IMR-90 (cell line): ENCODE results near the gene CD274. TPM values are rescaled to one million over a fixed set of nuclear protein-coding genes. Genes with fewer than 3 reads are reported as not detected.
A peak's percentile ranks its signal among the peaks of the same experiment; 100 is the strongest.

Experiments
- ATAC-seq: fragments of 200-7000 bp; cut with Tn5 transposase; 2 replicates; pipeline ENCODE4 v1.9.1; 2020; ENCODE audit warnings: low read depth, mild to moderate bottlenecking, moderate library complexity
- BruUV-seq: library from RNA; stranded (reverse); fragments of 400-500 nt; replicated peaks from 2 replicates; lab custom pipeline; 2021; lab: Mats Ljungman, UMichigan
- CTCF ChIA-PET: fragments of 300-600 bp; formaldehyde crosslinking; extraction: SDS; loops from one replicate; lab custom pipeline; 2021; ENCODE audit warnings: antibody characterized with exemption; lab: Yijun Ruan, JAX
- POLR2A ChIA-PET: fragments of 300-600 bp; sonication (Branson Sonifier 250); formaldehyde crosslinking; loops from one replicate; lab custom pipeline; 2022; ENCODE audit warnings: antibody characterized with exemption; ENCODE audit not compliant: unreplicated experiment; lab: Charles Lee
- DNase-seq: peaks from one replicate; pipeline ENCODE4 v3.0.0; 2013
- H2AFZ ChIP-seq: replicated peaks from 2 replicates; pipeline ENCODE3; 2013; ENCODE audit warnings: low read length, mild to moderate bottlenecking; ENCODE audit not compliant: poor library complexity
- H2AK5ac ChIP-seq: 2 replicates; pipeline ENCODE4 v1.6.1; 2013; ENCODE audit warnings: low read depth, low read length, inconsistent platforms
- H2AK9ac ChIP-seq: replicated peaks from 2 replicates; pipeline ENCODE3; 2013; ENCODE audit warnings: mild to moderate bottlenecking, low read depth, low read length, moderate library complexity; ENCODE audit not compliant: poor library complexity
- H2BK120ac ChIP-seq: 2 replicates; pipeline ENCODE4 v1.6.1; 2013; ENCODE audit warnings: low read depth, low read length, inconsistent platforms
- H2BK15ac ChIP-seq: 3 replicates; pipeline ENCODE4 v1.6.1; 2013; ENCODE audit warnings: low read depth, low read length, inconsistent platforms
- H2BK20ac ChIP-seq: 2 replicates; pipeline ENCODE4 v1.6.1; 2013; ENCODE audit warnings: low read depth, mild to moderate bottlenecking, inconsistent platforms, low read length, moderate library complexity
- H2BK5ac ChIP-seq: 2 replicates; pipeline ENCODE4 v1.6.1; 2013; ENCODE audit warnings: mild to moderate bottlenecking, low read depth, low read length, inconsistent platforms; ENCODE audit not compliant: poor library complexity, severe bottlenecking
- H3K14ac ChIP-seq: replicated peaks from 2 replicates; pipeline ENCODE4 v1.6.1; 2013; ENCODE audit warnings: low read depth, low read length, inconsistent platforms
- H3K18ac ChIP-seq: 2 replicates; pipeline ENCODE4 v1.6.1; 2013; ENCODE audit warnings: low read depth, low read length, control low read depth
- H3K23ac ChIP-seq: 2 replicates; pipeline ENCODE4 v1.6.1; 2013; ENCODE audit warnings: low read depth, low read length, inconsistent platforms
- H3K27ac ChIP-seq: 2 replicates; pipeline ENCODE4 v1.5.1; 2013; ENCODE audit warnings: mild to moderate bottlenecking, control low read depth, low read length; ENCODE audit not compliant: insufficient read depth
- H3K27me3 ChIP-seq: 2 replicates; pipeline ENCODE4 v1.6.1; 2013; ENCODE audit warnings: low read length; ENCODE audit not compliant: control insufficient read depth, insufficient read depth
- H3K36me3 ChIP-seq: 2 replicates; pipeline ENCODE4 v1.6.1; 2013; ENCODE audit warnings: low read length, mixed read lengths; ENCODE audit not compliant: control insufficient read depth, insufficient read depth
- H3K4ac ChIP-seq: 2 replicates; pipeline ENCODE4 v1.6.1; 2013; ENCODE audit warnings: low read depth, low read length, inconsistent platforms
- H3K4me1 ChIP-seq: 2 replicates; pipeline ENCODE4 v1.6.1; 2013; ENCODE audit warnings: low read length, mixed read lengths; ENCODE audit not compliant: control insufficient read depth, insufficient read depth
- H3K4me2 ChIP-seq: 2 replicates; pipeline ENCODE4 v1.6.1; 2013; ENCODE audit warnings: low read depth, mild to moderate bottlenecking, control low read depth, low read length, moderate library complexity
- H3K4me3 ChIP-seq: 2 replicates; pipeline ENCODE4 v1.5.1; 2013; ENCODE audit warnings: low read depth, mild to moderate bottlenecking, control low read depth, low read length, moderate library complexity; ENCODE audit not compliant: insufficient read depth
- H3K56ac ChIP-seq: 2 replicates; pipeline ENCODE4 v1.6.1; 2013; ENCODE audit warnings: low read length, inconsistent platforms; ENCODE audit not compliant: insufficient read depth; ENCODE audit errors: extremely low read depth
- H3K79me1 ChIP-seq, 2 experiments: 2 replicates each; pipeline ENCODE4 v1.6.1; 2013; ENCODE audit warnings: low read length in 2 of 2, inconsistent platforms in 1 of 2, low read depth in 1 of 2
- H3K9ac ChIP-seq: 2 replicates; pipeline ENCODE4 v1.6.1; 2013; ENCODE audit warnings: low read depth, low read length, control low read depth
- H3K9me1 ChIP-seq: 2 replicates; pipeline ENCODE4 v1.6.1; 2013; ENCODE audit warnings: low read length, inconsistent platforms; ENCODE audit not compliant: insufficient read depth
- H3K9me3 ChIP-seq: 2 replicates; pipeline ENCODE4 v1.6.1; 2013; ENCODE audit warnings: low read length; ENCODE audit not compliant: control insufficient read depth, insufficient read depth
- H4K20me1 ChIP-seq: 2 replicates; pipeline ENCODE4 v1.6.1; 2013; ENCODE audit warnings: low read length, inconsistent platforms; ENCODE audit not compliant: insufficient read depth
- H4K5ac ChIP-seq: 2 replicates; pipeline ENCODE4 v1.6.1; 2013; ENCODE audit warnings: mild to moderate bottlenecking, low read depth, low read length, control low read depth
- H4K8ac ChIP-seq, 2 experiments: 2 replicates each; pipeline ENCODE4 v1.6.1; 2013; ENCODE audit warnings: low read depth in 2 of 2, low read length in 2 of 2, control low read depth in 1 of 2, inconsistent platforms in 1 of 2
- H4K91ac ChIP-seq: 2 replicates; pipeline ENCODE4 v1.6.1; 2013; ENCODE audit warnings: low read depth, low read length, inconsistent platforms; ENCODE audit not compliant: insufficient read depth
- BHLHE40 ChIP-seq: fragments of 150-350 bp; IDR thresholded peaks from 2 replicates; pipeline ENCODE4 v1.6.1; 2016; ENCODE audit warnings: mild to moderate bottlenecking, low read depth, low read length
- CEBPB ChIP-seq: IDR thresholded peaks from 2 replicates; pipeline ENCODE4 v1.6.1; 2012; ENCODE audit warnings: low read depth, low read length, improper control_type of control experiment
- CHD1 ChIP-seq: IDR thresholded peaks from 2 replicates; pipeline ENCODE4 v1.6.1; 2012; ENCODE audit warnings: low read depth, low read length, improper control_type of control experiment
- CTCF ChIP-seq: conservative IDR thresholded peaks from 2 replicates; pipeline ENCODE4 v1.5.1; 2012; ENCODE audit warnings: mild to moderate bottlenecking, low read depth, low read length, improper control_type of control experiment
- FOS ChIP-seq: fragments of 150-350 bp; IDR thresholded peaks from 2 replicates; pipeline ENCODE4 v1.6.1; 2016; ENCODE audit warnings: low read depth, low read length
- MAFK ChIP-seq: IDR thresholded peaks from 2 replicates; pipeline ENCODE4 v1.6.1; 2012; ENCODE audit warnings: low read depth, low read length, improper control_type of control experiment
- MAZ ChIP-seq: IDR thresholded peaks from 2 replicates; pipeline ENCODE4 v1.6.1; 2012; ENCODE audit warnings: low read depth, mild to moderate bottlenecking, low read length, improper control_type of control experiment, moderate library complexity, borderline replicate concordance
- MXI1 ChIP-seq: IDR thresholded peaks from 2 replicates; pipeline ENCODE4 v1.6.1; 2012; ENCODE audit warnings: low read depth, mild to moderate bottlenecking, low read length, moderate library complexity, borderline replicate concordance
- NFE2L2 ChIP-seq: fragments of 150-350 bp; IDR thresholded peaks from 2 replicates; pipeline ENCODE4 v1.6.1; 2016; ENCODE audit warnings: low read depth, mild to moderate bottlenecking, low read length
- POLR2A ChIP-seq: IDR thresholded peaks from 2 replicates; pipeline ENCODE4 v1.6.1; 2012; ENCODE audit warnings: mild to moderate bottlenecking, low read depth, low read length
- RAD21 ChIP-seq: IDR thresholded peaks from 2 replicates; pipeline ENCODE4 v1.6.1; 2012; ENCODE audit warnings: low read length, improper control_type of control experiment
- RCOR1 ChIP-seq: IDR thresholded peaks from 2 replicates; pipeline ENCODE4 v1.6.1; 2012; ENCODE audit warnings: mild to moderate bottlenecking, low read length, improper control_type of control experiment; ENCODE audit not compliant: insufficient replicate concordance
- RFX5 ChIP-seq: IDR thresholded peaks from 2 replicates; pipeline ENCODE4 v1.8.0; 2012; ENCODE audit warnings: low read depth, mild to moderate bottlenecking, low read length, moderate library complexity
- SMC3 ChIP-seq: fragments of 150-350 bp; IDR thresholded peaks from 2 replicates; pipeline ENCODE4 v1.6.1; 2016; ENCODE audit warnings: low read depth, mild to moderate bottlenecking, antibody characterized with exemption, low read length, moderate library complexity
- WGBS, 2 experiments: methylation state at CpG; one replicate each; pipeline versions ENCODE4 v1.1.5 to v1.1.7; 2013; ENCODE audit warnings: missing lambda C conversion rate in 2 of 2; ENCODE audit not compliant: insufficient read length in 1 of 2; ENCODE audit errors: extremely low coverage in 2 of 2; 5-methylcytosine and 5-hydroxymethylcytosine counted together
- dilution Hi-C: fragments of 300-500 bp; cut with HindIII; formaldehyde crosslinking; loops from one replicate; pipeline ENCODE4 v1.14.3; 2018; ENCODE audit warnings: low sequenced_read_pairs; ENCODE audit not compliant: unreplicated experiment
- in situ Hi-C: fragments of 300-500 bp; cut with MboI; formaldehyde crosslinking; loops from 3 replicates; pipeline ENCODE4 v1.14.3; 2019; ENCODE audit warnings: low sequenced_read_pairs, inconsistent platforms, mixed read lengths
- intact Hi-C: fragments of 100-400 bp; cut with micrococcal nuclease; formaldehyde crosslinking; loops from 2 replicates; pipeline ENCODE4 v1.10.0; 2022
- polyA plus RNA-seq, 3 experiments: library from polyadenylated mRNA; depleted of rRNA; stranded (reverse); fragments of >200 nt; gene quantifications; 2 replicates each; pipeline ENCODE4 v1.2.3, GENCODE V29; 2012; ENCODE audit warnings: low replicate concordance in 1 of 3
- total RNA-seq: library from RNA; depleted of rRNA; stranded (reverse); fragments of >200 nt; gene quantifications from 2 replicates; pipeline ENCODE4 v1.2.3, GENCODE V29; 2012
- TF ChIP-seq, protein P1 (sequence below): fragments of 150-350 bp; IDR thresholded peaks from 2 replicates; pipeline ENCODE4 v1.6.1; 2016; ENCODE audit warnings: low read depth, mild to moderate bottlenecking, low read length, moderate library complexity, borderline replicate concordance

Gene CD274
- total and polyA plus RNA-seq, 2 of the 4 experiments (the other 2 are of a cell fraction), result 17.4 to 19.4 TPM

GRCh38 chr9:5442400-5443011, 7.8 kb upstream of the CD274 start:
- no peak overlapping the region for H3K18ac ChIP-seq
- H3K36me3 ChIP-seq, result no peaks in the 10 kb centered on the region
- no peaks in the 10 kb centered on the region for H4K20me1 ChIP-seq
- no peak overlapping the region for H2AK9ac ChIP-seq
- no peak overlapping the region for H3K23ac ChIP-seq
- H2BK15ac ChIP-seq, result no peak overlapping the region
- peaks cover 7% of the 10 kb centered on the region for H3K4me1 ChIP-seq
- H4K5ac ChIP-seq, result no peak overlapping the region
- peak; percentile 66 for DNase-seq
- H3K56ac ChIP-seq, result no peak overlapping the region
- no peak overlapping the region for H3K4ac ChIP-seq
- no TSS peak for BruUV-seq
- peaks cover 8% of the 10 kb centered on the region; the same call in 1 of the 2 replicates for H3K9me1 ChIP-seq
- no peak overlapping the region for H3K14ac ChIP-seq
- H2AFZ ChIP-seq, result no peak overlapping the region
- H3K9ac ChIP-seq, result no peak overlapping the region
- peaks cover 0 to 14% of the 10 kb centered on the region in 2 experiments; a peak in 2 of 4 replicates for H3K79me1 ChIP-seq
- no peaks in the 10 kb centered on the region for H3K27me3 ChIP-seq
- H4K91ac ChIP-seq, result no peak overlapping the region
- H3K9me3 ChIP-seq, result no peaks in the 10 kb centered on the region
- in situ Hi-C loops, result loop anchor here (5.0 to 25.0 kb wide), 2 partner anchors 255 to 680 kb away; partner anchors contain the start of gene INSL6
- peak; percentile 40; the same call in 1 of the 2 replicates for ATAC-seq
- H3K4me3 ChIP-seq, result no peak overlapping the region
- H3K27ac ChIP-seq, result no peak overlapping the region
- H2BK5ac ChIP-seq, result no peak overlapping the region
- H2AK5ac ChIP-seq, result no peak overlapping the region
- CTCF ChIA-PET, result interaction anchor here (0.5 to 1.5 kb wide), 7 partner anchors 145 to 1394 kb away, joined by 3 to 10 read pairs (median 5); no protein-coding TSS in a partner anchor
- POLR2A ChIA-PET, result no interaction called here
- dilution Hi-C loops, result no loop called here
- intact Hi-C loops, result loop anchor here (1.0 kb wide), 1 partner anchor 257 kb away; the partner anchor contains the start of gene INSL6
- WGBS, 2 experiments, result no CpG with 5 or more reads among the region's 2 CpGs
- H2BK20ac ChIP-seq, result no peak overlapping the region; the same call in 1 of the 2 replicates
- no peak overlapping the region for H2BK120ac ChIP-seq
- H3K4me2 ChIP-seq, result no peak overlapping the region
- H4K8ac ChIP-seq, result no peak overlapping the region
- TF ChIP-seq CHD1 (no peak), RAD21 (peak; percentile 60), POLR2A (no peak), MAFK (no peak), NFE2L2 (no peak), BHLHE40 (no peak), MAZ (no peak), MXI1 (no peak), SMC3 (peak; percentile 59), RFX5 (no peak), CTCF (peak; percentile 60), RCOR1 (no peak), CEBPB (no peak), FOS (no peak)
- TF ChIP-seq, protein P1, sequence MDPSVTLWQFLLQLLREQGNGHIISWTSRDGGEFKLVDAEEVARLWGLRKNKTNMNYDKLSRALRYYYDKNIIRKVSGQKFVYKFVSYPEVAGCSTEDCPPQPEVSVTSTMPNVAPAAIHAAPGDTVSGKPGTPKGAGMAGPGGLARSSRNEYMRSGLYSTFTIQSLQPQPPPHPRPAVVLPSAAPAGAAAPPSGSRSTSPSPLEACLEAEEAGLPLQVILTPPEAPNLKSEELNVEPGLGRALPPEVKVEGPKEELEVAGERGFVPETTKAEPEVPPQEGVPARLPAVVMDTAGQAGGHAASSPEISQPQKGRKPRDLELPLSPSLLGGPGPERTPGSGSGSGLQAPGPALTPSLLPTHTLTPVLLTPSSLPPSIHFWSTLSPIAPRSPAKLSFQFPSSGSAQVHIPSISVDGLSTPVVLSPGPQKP, result no peak
